Gastroesophageal sphincter (tissue), 4 donors: Measurements from ENCODE around the gene ATP6V0A1. TPM values are rescaled to one million over a fixed set of nuclear protein-coding genes. Genes with fewer than 3 reads are reported as not detected.

ENCODE experiments used
- ATAC-seq: fragments of 150-250 bp; one replicate; pipeline ENCODE4 v1.9.1; 2016; ENCODE audit warnings: mild to moderate bottlenecking, moderate library complexity
- H3K27ac ChIP-seq, 4 donors: fragments of 200-600 bp; sonication (generic) in 3 of 4; 1 replicate in 3 of 4; 2 replicates in 1 of 4; pipeline ENCODE4 v1.5.1; 2016 to 2019
- H3K27me3 ChIP-seq: fragments of 200-600 bp; sonication (generic); one replicate; pipeline ENCODE4 v1.5.1; 2019
- H3K36me3 ChIP-seq, 2 donors: fragments of 200-600 bp; sonication (generic); one replicate each; pipeline ENCODE4 v1.5.1; 2019; ENCODE audit warnings: control low read depth in 1 of 2
- H3K4me1 ChIP-seq, 3 donors: fragments of 200-600 bp; sonication (generic); 1 replicate in 2 of 3; 2 replicates in 1 of 3; pipeline ENCODE4 v1.5.1; 2016 to 2019; ENCODE audit warnings: control low read depth in 2 of 3
- H3K4me3 ChIP-seq, 2 donors: fragments of 200-600 bp; sonication (generic); one replicate each; pipeline ENCODE4 v1.5.1; 2019; ENCODE audit warnings: mild to moderate bottlenecking in 1 of 2, moderate library complexity in 1 of 2
- H3K9me3 ChIP-seq, 3 donors: fragments of 200-600 bp; sonication (generic); one replicate each; pipeline ENCODE4 v1.5.1; 2017 to 2019; ENCODE audit warnings: control low read depth in 2 of 3
- CTCF ChIP-seq, 4 experiments: fragments of 200-600 bp in 2 of 4; fragments of 450-650 bp in 2 of 4; sonication (generic) in 1 of 4; IDR thresholded peaks; one replicate each; pipeline ENCODE4 v1.5.1; 2017 to 2019; ENCODE audit warnings: antibody characterized with exemption in 4 of 4, mild to moderate bottlenecking in 2 of 4, moderate library complexity in 2 of 4
- EP300 ChIP-seq: sonication (generic); formaldehyde crosslinking; IDR thresholded peaks from one replicate; pipeline ENCODE4 v1.6.1; 2017; ENCODE audit warnings: antibody characterized with exemption, mild to moderate bottlenecking
- POLR2A ChIP-seq, 2 donors: fragments of 450-650 bp; IDR thresholded peaks; one replicate each; pipeline ENCODE4 v1.6.1; 2017; ENCODE audit warnings: antibody characterized with exemption in 2 of 2, mild to moderate bottlenecking in 2 of 2, moderate library complexity in 1 of 2
- POLR2AphosphoS5 ChIP-seq: sonication (generic); formaldehyde crosslinking; IDR thresholded peaks from one replicate; pipeline ENCODE4 v1.6.1; 2017; ENCODE audit warnings: antibody characterized with exemption
- WGBS, 2 donors: methylation state at CpG; one replicate each; pipeline ENCODE4 v1.1.5; 2018; ENCODE audit warnings: low coverage in 1 of 2; 5-methylcytosine and 5-hydroxymethylcytosine counted together
- total RNA-seq, 4 donors: library from RNA; depleted of rRNA; stranded (reverse); fragments of >200 nt; gene quantifications; one replicate each; pipeline ENCODE4 v1.1.0, GENCODE V29; 2016

The ATP6V0A1 gene
- total RNA-seq, 4 donors from 2014 or later = 47.5 to 84.5 (median 65.4) TPM

- ATAC-seq = peak; percentile 17
- H3K27ac ChIP-seq = peak overlapping the region; percentile 96 to 99 (median 98)
- H3K4me3 ChIP-seq = peak overlapping the region; percentile 81 to 94
- 2 to 7% methylated on average over 6 of the region's 6 CpGs for whole genome bisulfite sequencing, 2 donors
- peaks cover 0 to 38% of the 10 kb centered on the region in 2 donors for H3K36me3 ChIP-seq
- peaks cover 8 to 58% (median 9%) of the 10 kb centered on the region in 3 donors for H3K4me1 ChIP-seq
- no peak for TF ChIP-seq POLR2AphosphoS5
- no peak for TF ChIP-seq POLR2A (IDR thresholded peaks at IDR 0.05)
- TF ChIP-seq CTCF (IDR thresholded peaks at IDR 0.05) = no peak
- no peak for TF ChIP-seq EP300
- no peaks in the 10 kb centered on the region for H3K27me3 ChIP-seq
- H3K9me3 ChIP-seq = no peaks in the 10 kb centered on the region
Observed at GRCh38 chr17:42459801-42460281, 1.2 kb downstream of the ATP6V0A1 start.

GRCh38 chr17:42460371-42460770 lies 1.7 kb downstream of the ATP6V0A1 start:
- Histone ChIP-seq H3K27me3 (no peaks in the 10 kb centered on the region), H3K27ac (peak overlapping the region; percentile 96 to 99 (median 98)), H3K9me3 (no peaks in the 10 kb centered on the region), H3K4me1 (peaks cover 8 to 58% (median 9%) of the 10 kb centered on the region in 3 donors), H3K36me3 (peaks cover 0 to 43% of the 10 kb centered on the region in 2 donors), H3K4me3 (peak overlapping the region; percentile 81 to 94)
- no peak for TF ChIP-seq EP300
- 54 to 86% methylated on average over 1 of the region's 1 CpG for WGBS, 2 donors
- ATAC-seq = no peak

GRCh38 chr17:42463976-42464400 lies 5.3 kb downstream of the ATP6V0A1 start:
- Histone ChIP-seq H3K36me3 (peaks cover 0 to 80% of the 10 kb centered on the region in 2 donors), H3K27ac (no peak overlapping the region), H3K4me3 (no peak overlapping the region), H3K9me3 (no peaks in the 10 kb centered on the region), H3K27me3 (no peaks in the 10 kb centered on the region), H3K4me1 (peaks cover 8 to 42% (median 9%) of the 10 kb centered on the region in 3 donors)
- 55 to 62% methylated on average over 4 of the region's 4 CpGs for WGBS, 2 donors
- no peak for ATAC-seq
- no peak for TF ChIP-seq EP300
- no peak for TF ChIP-seq POLR2A (IDR thresholded peaks at IDR 0.05)
- no peak for TF ChIP-seq CTCF (IDR thresholded peaks at IDR 0.05)
- no peak for TF ChIP-seq POLR2AphosphoS5

GRCh38 chr17:42467889-42468288 lies 9.2 kb downstream of the ATP6V0A1 start:
- WGBS, 2 donors = 12 to 40% methylated on average over 5 of the region's 5 CpGs
- peaks cover 0 to 99% of the 10 kb centered on the region in 2 donors for H3K36me3 ChIP-seq

More at GRCh38 chr17:42467889-42468288, 9.2 kb downstream of the ATP6V0A1 start:
- TF ChIP-seq POLR2A (IDR thresholded peaks at IDR 0.05) = no peak
- TF ChIP-seq EP300 = no peak
- no peak for TF ChIP-seq POLR2AphosphoS5
- TF ChIP-seq CTCF (IDR thresholded peaks at IDR 0.05) = no peak
- Histone ChIP-seq H3K9me3 (no peaks in the 10 kb centered on the region), H3K27me3 (no peaks in the 10 kb centered on the region), H3K4me3 (no peak overlapping the region), H3K27ac (no peak overlapping the region), H3K4me1 (peaks cover 0 to 12% (median 0%) of the 10 kb centered on the region in 3 donors)
- no peak for ATAC-seq
